Measurements from ENCODE around the gene NR1H2.

NR1H2 gene

DNA sequence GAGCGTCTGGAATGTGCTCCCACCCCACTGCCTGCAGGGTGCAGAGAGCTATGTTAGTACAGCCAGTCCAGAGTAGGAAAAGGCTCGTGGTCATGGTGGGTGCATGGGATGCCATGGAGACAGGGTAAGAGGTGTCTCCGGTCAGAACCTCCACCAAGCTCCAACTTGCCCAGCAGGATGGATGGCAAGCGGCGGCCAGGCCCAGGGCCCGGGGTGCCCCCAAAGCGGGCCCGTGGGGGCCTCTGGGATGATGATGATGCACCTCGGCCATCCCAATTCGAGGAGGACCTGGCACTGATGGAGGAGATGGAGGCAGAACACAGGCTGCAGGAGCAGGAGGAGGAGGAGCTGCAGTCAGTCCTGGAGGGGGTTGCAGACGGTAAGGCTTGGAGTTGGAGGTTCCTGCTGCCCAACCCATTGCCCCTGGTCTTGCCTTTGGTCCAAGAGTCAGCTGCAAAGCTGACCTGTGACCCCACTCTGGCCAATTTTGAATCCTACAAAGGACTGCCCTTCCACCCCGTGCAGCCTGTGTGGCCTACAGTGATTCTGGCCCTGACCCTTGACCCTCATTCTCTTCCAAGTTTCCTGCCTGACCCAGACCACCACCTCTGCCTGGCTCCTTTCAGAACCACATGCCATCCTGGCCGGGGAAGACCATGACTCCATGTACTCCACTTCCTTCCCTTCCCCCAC lies 22.6 kb downstream of the NR1H2 start:
- no peak for DNase-seq (ENCODE audit: low read depth, low spot score)
- H3K27ac ChIP-seq, result no peak overlapping the region

DNA sequence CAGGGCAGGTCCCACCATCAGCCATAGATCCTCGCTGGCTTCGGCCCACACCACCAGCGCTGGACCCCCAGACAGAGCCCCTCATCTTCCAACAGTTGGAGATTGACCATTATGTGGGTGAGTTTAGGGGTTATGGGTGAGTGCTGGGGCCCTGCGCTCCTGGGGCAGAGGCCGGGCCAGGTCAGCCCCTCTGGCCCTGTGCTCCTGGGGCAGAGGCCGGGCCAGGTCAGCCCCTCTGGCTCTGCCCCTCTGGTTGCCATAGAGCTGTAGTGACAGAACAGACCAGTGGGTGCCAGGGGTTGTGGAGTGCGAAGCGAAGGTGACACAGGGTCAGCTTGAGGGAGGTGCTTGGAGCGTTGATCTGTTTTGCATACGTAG lies 23.1 kb downstream of the NR1H2 start:
- no peak overlapping the region for H3K27ac ChIP-seq
- no peak for DNase-seq (ENCODE audit: low read depth, low spot score)

DNA sequence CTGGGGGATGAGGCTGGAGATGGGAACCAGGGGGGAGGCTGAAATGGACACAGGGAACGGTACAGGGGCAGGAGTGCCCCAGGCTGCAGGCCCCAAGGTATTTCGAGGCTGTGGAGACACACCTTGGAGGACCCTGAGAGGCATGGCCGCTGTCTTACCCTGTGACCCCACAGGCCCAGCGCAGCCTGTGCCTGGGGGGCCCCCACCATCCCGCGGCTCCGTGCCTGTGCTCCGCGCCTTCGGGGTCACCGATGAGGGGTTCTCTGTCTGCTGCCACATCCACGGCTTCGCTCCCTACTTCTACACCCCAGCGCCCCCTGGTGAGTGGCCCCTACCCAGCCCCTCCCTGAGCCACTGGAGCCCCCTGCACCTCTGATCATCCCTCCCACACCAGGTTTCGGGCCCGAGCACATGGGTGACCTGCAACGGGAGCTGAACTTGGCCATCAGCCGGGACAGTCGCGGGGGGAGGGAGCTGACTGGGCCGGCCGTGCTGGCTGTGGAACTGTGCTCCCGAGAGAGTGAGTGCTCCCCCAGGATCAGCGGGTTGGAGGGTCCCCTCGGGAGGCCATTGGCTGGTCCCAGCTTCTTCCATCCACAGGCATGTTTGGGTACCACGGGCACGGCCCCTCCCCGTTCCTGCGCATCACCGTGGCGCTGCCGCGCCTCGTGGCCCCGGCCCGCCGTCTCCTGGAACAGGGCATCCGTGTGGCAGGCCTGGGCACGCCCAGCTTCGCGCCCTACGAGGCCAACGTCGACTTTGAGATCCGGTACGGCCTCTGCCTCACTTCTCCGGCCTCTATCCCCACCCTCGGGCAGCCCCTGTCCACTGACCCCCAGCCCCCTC lies 25.6 kb downstream of the NR1H2 start:
- H3K27ac ChIP-seq, result no peak overlapping the region
- DNase-seq (ENCODE audit: low read depth, low spot score), result no peak

DNA sequence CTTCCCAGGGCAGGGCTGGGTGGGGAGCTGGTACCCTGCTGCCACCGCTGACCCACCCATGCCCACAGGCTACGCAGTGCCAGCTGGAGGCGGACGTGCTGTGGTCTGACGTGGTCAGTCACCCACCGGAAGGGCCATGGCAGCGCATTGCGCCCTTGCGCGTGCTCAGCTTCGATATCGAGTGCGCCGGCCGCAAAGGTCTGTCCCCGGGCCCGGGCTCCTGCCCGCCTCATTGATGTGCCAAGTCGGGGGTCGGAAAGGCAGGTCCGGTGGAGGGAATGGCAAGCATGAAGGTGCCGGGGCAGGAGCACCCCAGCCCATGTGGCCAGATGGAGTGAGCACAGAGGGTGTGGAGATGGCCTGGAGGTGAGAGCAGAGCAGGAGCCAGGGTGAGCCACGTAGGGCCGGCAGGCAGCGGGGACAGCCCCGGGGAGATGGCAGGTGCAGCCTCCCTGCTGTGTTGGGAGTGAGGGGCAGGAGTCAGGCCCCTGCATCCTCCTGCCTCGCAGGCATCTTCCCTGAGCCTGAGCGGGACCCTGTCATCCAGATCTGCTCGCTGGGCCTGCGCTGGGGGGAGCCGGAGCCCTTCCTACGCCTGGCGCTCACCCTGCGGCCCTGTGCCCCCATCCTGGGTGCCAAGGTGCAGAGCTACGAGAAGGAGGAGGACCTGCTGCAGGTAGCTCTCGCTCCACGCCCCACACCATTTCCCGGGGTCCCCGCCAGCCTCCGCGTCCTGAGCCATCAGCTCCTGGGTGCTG lies 26.5 kb downstream of the NR1H2 start:
- DNase-seq (ENCODE audit: low read depth, low spot score), result no peak
- H3K27ac ChIP-seq, result no peak overlapping the region

DNA sequence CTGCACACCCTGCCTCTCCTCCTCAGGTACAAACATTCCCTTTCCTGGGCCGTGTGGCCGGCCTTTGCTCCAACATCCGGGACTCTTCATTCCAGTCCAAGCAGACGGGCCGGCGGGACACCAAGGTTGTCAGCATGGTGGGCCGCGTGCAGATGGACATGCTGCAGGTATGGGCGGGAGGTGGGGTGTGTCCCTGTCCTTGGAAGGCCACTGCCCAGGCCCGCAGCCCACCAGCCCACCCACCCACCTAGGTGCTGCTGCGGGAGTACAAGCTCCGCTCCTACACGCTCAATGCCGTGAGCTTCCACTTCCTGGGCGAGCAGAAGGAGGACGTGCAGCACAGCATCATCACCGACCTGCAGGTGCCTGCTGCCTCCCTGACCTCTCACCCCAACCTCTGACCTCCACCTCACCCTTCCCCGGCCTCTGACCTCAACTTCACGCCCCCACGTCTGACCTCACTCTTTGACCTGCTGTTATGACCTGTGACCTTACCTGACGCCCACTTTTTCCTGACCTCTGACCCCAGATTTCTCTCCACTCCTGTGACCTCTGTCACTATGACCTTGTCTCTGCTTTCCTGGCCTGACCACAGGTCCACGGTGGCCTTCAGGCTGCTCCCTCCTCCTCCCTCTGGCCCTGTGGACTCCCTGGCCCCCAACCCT lies 30.0 kb downstream of the NR1H2 start:
- no peak overlapping the region for H3K27ac ChIP-seq
- DNase-seq (ENCODE audit: low read depth, low spot score), result no peak

DNA sequence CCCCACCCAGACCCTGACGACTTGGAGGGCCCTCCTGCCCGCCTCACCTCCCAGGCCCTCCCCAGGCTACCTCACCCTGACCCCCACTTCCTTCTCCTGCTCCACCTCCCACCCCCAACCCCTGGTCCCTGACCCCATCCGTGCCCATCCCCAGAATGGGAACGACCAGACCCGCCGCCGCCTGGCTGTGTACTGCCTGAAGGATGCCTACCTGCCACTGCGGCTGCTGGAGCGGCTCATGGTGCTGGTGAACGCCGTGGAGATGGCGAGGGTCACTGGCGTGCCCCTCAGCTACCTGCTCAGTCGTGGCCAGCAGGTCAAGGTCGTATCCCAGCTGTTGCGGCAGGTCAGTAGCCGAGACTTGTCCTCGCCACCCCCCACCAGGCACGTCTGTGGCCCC lies 30.6 kb downstream of the NR1H2 start:
- H3K27ac ChIP-seq, result no peak overlapping the region
- DNase-seq (ENCODE audit: low read depth, low spot score), result no peak

DNA sequence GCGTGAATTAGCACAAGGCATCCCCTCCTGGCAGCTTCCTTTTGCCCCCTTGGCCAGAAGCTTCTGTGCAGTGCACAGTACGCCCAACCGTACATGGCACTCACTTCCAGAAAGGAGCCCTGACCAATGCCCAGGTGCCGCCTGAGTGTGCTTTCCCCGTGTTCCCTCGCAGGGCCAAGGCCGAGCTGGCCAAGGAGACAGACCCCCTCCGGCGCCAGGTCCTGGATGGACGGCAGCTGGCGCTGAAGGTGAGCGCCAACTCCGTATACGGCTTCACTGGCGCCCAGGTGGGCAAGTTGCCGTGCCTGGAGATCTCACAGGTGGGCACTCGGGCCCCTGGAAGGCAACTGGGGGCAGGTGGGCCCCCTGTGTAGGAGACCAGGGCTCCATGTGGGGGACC lies 33.1 kb downstream of the NR1H2 start:
- no peak for DNase-seq (ENCODE audit: low read depth, low spot score)
- no peak overlapping the region for H3K27ac ChIP-seq

DNA sequence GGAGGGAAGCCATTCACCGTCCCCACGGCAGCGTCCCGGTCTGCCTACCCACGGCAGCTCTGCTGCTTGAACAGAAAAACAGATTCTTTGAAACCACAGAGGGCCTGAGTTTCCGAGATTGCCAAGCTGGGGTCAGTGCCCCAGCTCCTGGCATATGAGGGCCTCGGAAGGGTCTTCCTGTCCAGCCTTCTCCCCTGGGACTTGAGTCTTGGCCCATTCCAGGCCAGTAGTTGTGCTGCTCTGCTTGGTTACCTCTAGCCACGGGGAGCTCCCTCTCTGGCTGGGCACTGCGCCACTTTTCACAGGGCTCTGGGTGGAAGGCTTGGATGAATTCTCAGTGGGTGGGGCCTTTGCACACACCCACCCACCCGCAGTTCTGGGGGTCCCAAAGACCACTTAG lies 33.9 kb downstream of the NR1H2 start:
- H3K27ac ChIP-seq, result no peak overlapping the region
- DNase-seq (ENCODE audit: low read depth, low spot score), result no peak

DNA sequence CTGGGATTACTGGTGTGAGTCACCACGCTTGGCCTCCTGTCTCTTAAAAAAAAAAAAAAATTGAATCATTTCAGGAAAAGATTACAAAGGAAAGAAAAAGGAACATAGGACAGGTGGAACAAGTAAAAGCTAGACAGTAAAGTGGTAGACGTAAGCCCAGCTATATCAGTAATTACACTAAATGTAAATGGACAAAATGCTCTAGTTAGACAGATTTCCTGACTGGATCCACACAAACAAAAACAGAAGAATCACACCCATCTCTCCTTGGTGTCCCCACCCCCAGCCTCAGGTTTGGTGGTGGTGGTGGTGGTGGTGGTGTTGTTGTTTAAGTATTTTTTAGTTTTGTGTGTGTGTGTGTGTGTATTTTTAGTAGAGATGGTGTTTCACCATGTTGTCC lies 36.2 kb downstream of the NR1H2 start:
- H3K27ac ChIP-seq, result no peak overlapping the region
- DNase-seq (ENCODE audit: low read depth, low spot score), result no peak

DNA sequence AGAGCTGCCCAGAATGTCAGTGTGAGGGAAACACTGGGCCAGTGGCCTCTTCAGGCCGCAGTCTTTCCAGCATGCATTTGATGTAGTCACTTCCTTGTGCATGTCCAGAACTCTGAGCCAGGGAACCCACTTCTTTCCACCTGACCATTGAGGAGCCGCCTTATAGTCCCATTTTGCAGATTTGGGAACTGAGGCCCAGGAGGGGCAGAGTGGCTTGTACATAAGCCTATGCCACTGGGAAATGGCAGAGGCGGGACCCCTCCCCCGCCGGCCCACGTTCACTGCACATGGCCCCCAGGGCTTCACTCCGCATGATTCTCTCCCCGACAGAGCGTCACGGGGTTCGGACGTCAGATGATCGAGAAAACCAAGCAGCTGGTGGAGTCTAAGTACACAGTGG lies 36.8 kb downstream of the NR1H2 start:
- no peak for DNase-seq (ENCODE audit: low read depth, low spot score)

DNA sequence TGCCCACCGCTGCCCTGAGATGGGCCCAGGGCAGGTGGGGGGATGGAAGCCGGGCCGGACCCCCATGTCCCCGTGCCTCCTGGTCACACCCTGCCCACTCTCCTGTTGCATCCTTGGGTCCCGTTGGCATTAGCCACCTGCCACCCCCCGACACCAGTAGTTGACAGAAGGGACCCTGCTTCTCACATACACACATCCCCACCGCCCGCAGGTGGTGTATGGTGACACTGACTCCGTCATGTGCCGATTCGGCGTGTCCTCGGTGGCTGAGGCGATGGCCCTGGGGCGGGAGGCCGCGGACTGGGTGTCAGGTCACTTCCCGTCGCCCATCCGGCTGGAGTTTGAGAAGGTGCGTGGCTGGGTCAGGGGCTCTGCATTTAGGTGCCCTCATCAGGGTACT lies 37.3 kb downstream of the NR1H2 start:
- DNase-seq (ENCODE audit: low read depth, low spot score), result no peak
- H3K27ac ChIP-seq, result no peak overlapping the region

More for the DNA sequence above, 36.8 kb downstream of the NR1H2 start:
- H3K27ac ChIP-seq, result no peak overlapping the region

DNA sequence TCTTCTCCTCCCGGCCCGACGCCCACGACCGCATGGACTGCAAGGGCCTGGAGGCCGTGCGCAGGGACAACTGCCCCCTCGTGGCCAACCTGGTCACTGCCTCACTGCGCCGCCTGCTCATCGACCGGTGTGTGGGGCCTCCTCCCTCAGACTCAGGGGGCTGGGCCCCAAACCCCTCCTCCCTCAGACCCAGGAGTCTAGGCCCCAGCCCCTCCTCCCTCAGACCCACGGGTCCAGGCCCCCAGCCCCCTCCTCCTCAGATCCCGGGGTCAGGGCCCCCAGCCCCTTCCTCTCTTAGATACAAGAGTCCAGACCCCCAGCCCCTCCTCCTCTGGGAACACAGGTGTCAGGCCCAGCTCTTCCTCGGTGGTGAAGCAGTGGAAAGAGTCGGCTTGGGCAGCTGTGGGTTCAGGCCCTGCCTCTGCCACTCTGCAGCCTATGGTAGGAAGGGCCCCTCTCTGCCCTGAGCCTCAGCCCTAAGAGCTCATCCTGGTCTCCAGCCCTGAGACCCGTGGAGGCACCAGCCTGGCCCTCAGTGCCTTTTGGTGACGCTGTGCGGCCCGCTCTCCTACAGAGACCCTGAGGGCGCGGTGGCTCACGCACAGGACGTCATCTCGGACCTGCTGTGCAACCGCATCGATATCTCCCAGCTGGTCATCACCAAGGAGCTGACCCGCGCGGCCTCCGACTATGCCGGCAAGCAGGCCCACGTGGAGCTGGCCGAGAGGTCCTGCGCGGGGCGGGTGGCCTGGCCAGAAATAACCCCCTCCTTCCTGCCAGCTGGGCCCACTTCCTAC lies 38.8 kb downstream of the NR1H2 start:
- no peak for DNase-seq (ENCODE audit: low read depth, low spot score)
- H3K27ac ChIP-seq, result no peak overlapping the region

DNA sequence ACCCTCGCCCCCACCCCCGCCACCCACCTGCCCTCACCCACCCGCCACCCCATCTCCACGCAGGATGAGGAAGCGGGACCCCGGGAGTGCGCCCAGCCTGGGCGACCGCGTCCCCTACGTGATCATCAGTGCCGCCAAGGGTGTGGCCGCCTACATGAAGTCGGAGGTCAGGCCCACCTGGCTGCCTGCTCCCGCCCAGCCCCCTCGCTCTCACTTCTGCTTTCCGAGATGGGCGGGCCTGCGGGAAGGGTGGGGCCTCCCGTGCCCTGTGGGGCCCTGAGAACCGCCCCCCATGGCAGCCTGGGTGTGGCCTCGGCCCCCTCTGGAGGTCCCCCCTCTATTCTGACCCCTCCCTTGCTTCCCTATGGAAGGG lies 39.4 kb downstream of the NR1H2 start:
- no peak for DNase-seq (ENCODE audit: low read depth, low spot score)

DNA sequence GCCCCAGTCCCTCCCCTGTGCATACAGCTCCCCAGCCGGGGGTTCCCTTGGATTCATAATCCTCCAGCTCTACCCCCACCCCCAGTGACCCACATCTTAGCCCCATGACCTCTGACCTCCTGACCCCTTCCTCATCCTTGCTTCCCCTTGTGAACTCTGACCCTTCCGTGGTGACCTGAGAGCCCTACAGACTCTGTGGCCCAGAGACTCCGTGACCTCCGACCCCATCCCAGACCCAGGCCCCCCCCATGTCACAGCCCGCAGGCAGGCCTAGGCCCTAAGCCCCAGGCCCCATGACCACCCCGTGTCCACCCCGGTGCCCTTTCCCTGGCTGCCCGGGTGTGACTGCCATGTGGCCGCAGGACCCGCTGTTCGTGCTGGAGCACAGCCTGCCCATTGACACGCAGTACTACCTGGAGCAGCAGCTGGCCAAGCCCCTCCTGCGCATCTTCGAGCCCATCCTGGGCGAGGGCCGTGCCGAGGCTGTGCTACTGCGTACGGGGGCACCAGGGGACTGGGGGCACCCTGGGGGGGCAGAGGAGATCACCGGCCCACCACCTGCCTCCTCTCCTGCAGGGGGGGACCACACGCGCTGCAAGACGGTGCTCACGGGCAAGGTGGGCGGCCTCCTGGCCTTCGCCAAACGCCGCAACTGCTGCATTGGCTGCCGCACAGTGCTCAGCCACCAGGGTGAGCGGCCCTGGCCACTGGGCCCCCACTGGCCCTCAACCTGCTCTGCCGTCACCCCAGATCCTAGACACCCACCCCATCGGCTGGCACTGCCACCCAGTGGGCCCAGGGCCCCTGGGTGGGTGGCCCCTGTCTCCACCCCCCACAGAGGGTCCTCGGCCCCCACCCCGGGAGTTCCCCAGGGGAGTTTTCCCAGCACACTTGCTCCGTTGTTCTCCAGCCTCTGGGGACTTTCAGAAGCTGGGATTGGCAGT lies 40.0 kb downstream of the NR1H2 start:
- no peak overlapping the region for H3K27ac ChIP-seq
- no peak for DNase-seq (ENCODE audit: low read depth, low spot score)

More for the DNA sequence above, 39.4 kb downstream of the NR1H2 start:
- H3K27ac ChIP-seq, result no peak overlapping the region

DNA sequence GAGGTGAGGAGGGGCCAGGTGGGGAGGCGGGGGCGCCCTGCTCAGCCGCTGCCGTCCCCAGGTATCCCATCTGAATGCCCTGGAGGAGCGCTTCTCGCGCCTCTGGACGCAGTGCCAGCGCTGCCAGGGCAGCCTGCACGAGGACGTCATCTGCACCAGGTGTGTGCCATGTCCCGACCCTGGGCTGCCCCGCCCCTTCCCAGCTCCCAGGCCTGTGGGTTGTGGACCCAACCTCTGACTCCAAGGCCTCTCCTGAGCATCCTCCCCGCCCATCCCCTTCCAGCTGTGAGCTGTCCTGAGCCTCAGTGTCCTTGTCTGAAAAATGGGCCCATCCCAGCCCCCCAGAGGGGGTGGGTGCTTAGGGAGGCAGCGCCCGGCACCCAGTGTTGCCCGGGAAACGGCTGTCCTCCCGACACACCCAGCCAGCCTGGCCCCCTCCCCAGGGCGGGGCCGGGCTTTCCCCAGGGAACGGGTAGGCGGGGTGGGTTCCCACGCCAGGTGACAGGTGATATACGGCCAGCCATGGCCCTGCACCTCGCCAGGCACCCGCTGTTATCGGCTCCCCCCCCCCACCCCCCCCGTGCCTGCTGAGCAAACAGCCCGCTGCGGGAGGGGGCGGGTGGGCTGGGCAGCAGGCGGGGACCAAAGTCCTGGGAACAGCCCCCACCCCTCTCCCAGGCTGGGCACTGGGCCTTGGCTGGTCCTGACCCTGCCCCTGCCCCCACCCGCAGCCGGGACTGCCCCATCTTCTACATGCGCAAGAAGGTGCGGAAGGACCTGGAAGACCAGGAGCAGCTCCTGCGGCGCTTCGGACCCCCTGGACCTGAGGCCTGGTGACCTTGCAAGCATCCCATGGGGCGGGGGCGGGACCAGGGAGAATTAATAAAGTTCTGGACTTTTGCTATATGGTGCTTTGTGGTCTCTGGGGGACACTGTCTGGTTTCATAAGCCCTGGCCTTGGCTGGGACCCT lies 41.1 kb downstream of the NR1H2 start:
- no peak for DNase-seq (ENCODE audit: low read depth, low spot score)
- H3K27ac ChIP-seq, result no peak overlapping the region

DNA sequence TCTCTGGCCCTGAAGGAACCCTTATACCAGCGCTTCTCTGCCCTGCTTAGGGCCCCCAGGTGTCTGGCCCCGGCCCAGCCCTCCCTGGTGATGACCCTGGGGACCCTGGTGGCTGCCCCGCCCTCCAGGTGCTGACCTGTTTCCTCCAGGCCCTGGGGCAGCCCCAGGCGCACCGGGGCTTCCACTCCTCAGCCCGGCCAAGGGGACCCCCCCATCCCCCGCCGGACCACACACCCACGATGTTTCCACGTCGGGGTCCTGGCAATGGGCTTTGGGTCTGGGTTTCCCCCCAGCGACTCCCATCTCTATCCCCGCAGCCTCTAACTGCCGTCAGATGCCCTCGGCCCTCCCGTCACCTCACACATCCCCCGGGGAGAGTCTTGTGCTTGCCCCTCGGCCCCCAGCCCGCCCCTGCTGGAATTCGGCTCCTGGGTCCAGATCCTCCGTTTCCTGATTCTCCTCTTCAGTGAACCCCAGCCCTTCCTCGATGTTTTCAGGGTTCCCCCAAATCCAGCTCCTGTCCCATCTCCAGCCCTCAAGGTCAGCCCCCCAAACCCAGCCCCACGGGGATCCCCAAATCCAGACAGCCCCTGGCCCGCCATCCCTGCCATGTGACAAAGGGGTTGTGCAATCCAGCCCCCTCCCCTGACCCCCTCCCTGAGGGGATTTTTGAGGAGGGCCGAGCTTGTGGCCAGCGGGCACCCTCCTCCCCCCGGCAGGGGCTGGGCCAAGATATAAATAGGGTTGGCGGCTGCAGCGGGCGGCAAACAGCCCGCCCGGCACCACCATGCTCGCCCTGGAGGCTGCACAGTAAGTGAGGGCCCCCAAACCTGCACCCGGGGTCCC lies 42.1 kb downstream of the NR1H2 start, which contains the start of gene SPIB:
TSS of gene SPIB (plus strand) at position 763 of the 846 bp plus-strand sequence. CDS start at position 788, 25 bp downstream.
- no peak for DNase-seq (ENCODE audit: low read depth, low spot score)
- H3K27ac ChIP-seq, result no peak within 1 kb of the TSS
